SK-N-SH (cell line): Measurements from ENCODE around the gene NTM. TPM values are rescaled to one million over a fixed set of nuclear protein-coding genes. Genes with fewer than 3 reads are reported as not detected.

Source experiments
- CTCF ChIA-PET: fragments of 300-600, 350-600 bp; formaldehyde crosslinking; extraction: SDS; loops from one replicate; lab custom pipeline; 2021; lab: Yijun Ruan, JAX
- POLR2A ChIA-PET: fragments of 350-600 bp; sonication (Branson Sonifier 250); formaldehyde crosslinking; extraction: SDS; loops from one replicate; lab custom pipeline; 2020; ENCODE audit warnings: antibody characterized with exemption, inconsistent platforms; lab: Yijun Ruan, JAX
- DNase-seq: peaks from one replicate; pipeline ENCODE4 v3.0.0; 2012
- H2AFZ ChIP-seq: fragments of 200-600 bp; sonication (generic); 2 replicates; pipeline ENCODE4 v1.8.1; 2016; ENCODE audit warnings: antibody characterized with exemption, mild to moderate bottlenecking, low read depth
- H3F3A ChIP-seq: fragments of 200-600 bp; sonication (generic); replicated peaks from 2 replicates; pipeline ENCODE3; 2016; ENCODE audit warnings: antibody characterized with exemption, mild to moderate bottlenecking; ENCODE audit not compliant: insufficient read depth
- H3K27ac ChIP-seq, 2 experiments: fragments of 200-500 bp in 1 of 2; fragments of 200-600 bp in 1 of 2; sonication (Bioruptor generic) in 1 of 2; sonication (generic), shearing (Covaris generic) in 1 of 2; 2 replicates each; pipeline versions ENCODE4 v1.5.1 to v1.6.1; 2014 to 2016; ENCODE audit warnings: low read depth in 2 of 2, inconsistent platforms in 1 of 2, low read length in 1 of 2, mild to moderate bottlenecking in 1 of 2, mixed read lengths in 1 of 2
- H3K27me3 ChIP-seq: fragments of 200-600 bp; sonication (generic), shearing (Covaris generic); 2 replicates; pipeline ENCODE4 v1.6.1; 2016; ENCODE audit warnings: mixed run types; ENCODE audit not compliant: insufficient read depth
- H3K36me3 ChIP-seq, 2 experiments: fragments of 200-500 bp in 1 of 2; fragments of 200-600 bp in 1 of 2; sonication (Bioruptor generic) in 1 of 2; sonication (generic) in 1 of 2; replicated peaks in 1 of 2; 2 replicates each; pipeline versions ENCODE3 to v1.5.1; 2014 to 2016; ENCODE audit warnings: low read length in 1 of 2, mild to moderate bottlenecking in 1 of 2; ENCODE audit not compliant: insufficient read depth in 2 of 2, control insufficient read depth in 1 of 2
- H3K4me1 ChIP-seq, 2 experiments: fragments of 200-500 bp in 1 of 2; fragments of 200-600 bp in 1 of 2; sonication (Bioruptor generic) in 1 of 2; sonication (generic), shearing (Covaris generic) in 1 of 2; 2 replicates each; pipeline versions ENCODE4 v1.5.1 to v1.6.1; 2014 to 2016; ENCODE audit warnings: low read depth in 1 of 2, low read length in 1 of 2, mixed run types in 1 of 2; ENCODE audit not compliant: insufficient read depth in 2 of 2, control insufficient read depth in 1 of 2
- H3K4me2 ChIP-seq: fragments of 200-600 bp; sonication (generic), shearing (Covaris generic); 2 replicates; pipeline ENCODE4 v1.6.1; 2017; ENCODE audit warnings: mixed run types
- H3K4me3 ChIP-seq, 2 experiments: fragments of 200-500 bp in 1 of 2; fragments of 200-600 bp in 1 of 2; sonication (Bioruptor generic) in 1 of 2; sonication (generic), shearing (Covaris generic) in 1 of 2; 2 replicates each; pipeline versions ENCODE4 v1.5.1 to v1.8.1; 2014 to 2016; ENCODE audit warnings: low read depth in 2 of 2, inconsistent platforms in 1 of 2, low read length in 1 of 2, mild to moderate bottlenecking in 1 of 2, mixed read lengths in 1 of 2, moderate library complexity in 1 of 2
- H3K79me2 ChIP-seq: fragments of 200-600 bp; sonication (generic); 2 replicates; pipeline ENCODE4 v1.8.1; 2017; ENCODE audit warnings: mild to moderate bottlenecking; ENCODE audit not compliant: insufficient read depth
- H3K9ac ChIP-seq: fragments of 200-600 bp; sonication (generic); 2 replicates; pipeline ENCODE4 v1.6.1; 2017; ENCODE audit warnings: mixed run types
- H3K9me2 ChIP-seq: fragments of 200-600 bp; sonication (generic); 2 replicates; pipeline ENCODE4 v1.6.1; 2017; ENCODE audit warnings: mixed run types
- H3K9me3 ChIP-seq: fragments of 200-600 bp; sonication (generic); 2 replicates; pipeline ENCODE4 v1.6.1; 2017; ENCODE audit warnings: mixed run types, mild to moderate bottlenecking, moderate library complexity
- H4K20me1 ChIP-seq: fragments of 200-600 bp; sonication (generic); 2 replicates; pipeline ENCODE4 v1.6.1; 2017; ENCODE audit warnings: mild to moderate bottlenecking, mixed run types; ENCODE audit not compliant: insufficient read depth
- CTCF ChIP-seq: fragments of 200-600 bp; sonication (generic); IDR thresholded peaks from 2 replicates; pipeline ENCODE4 v1.6.1; 2017; ENCODE audit warnings: antibody characterized with exemption, mild to moderate bottlenecking, moderate library complexity
- EZH2phosphoT487 ChIP-seq: fragments of 200-600 bp; sonication (generic); IDR thresholded peaks from 2 replicates; pipeline ENCODE4 v1.6.1; 2017; ENCODE audit warnings: low read depth, mixed run types, mild to moderate bottlenecking, antibody characterized with exemption, moderate library complexity, borderline replicate concordance
- GABPA ChIP-seq: IDR thresholded peaks from 2 replicates; pipeline ENCODE4 v1.4.0; 2012; ENCODE audit warnings: low read depth, mild to moderate bottlenecking
- MAX ChIP-seq: IDR thresholded peaks from 2 replicates; pipeline ENCODE4 v1.4.0; 2012; ENCODE audit warnings: low read depth
- NFIC ChIP-seq: IDR thresholded peaks from 2 replicates; pipeline ENCODE4 v1.4.0; 2012; ENCODE audit warnings: borderline replicate concordance
- POLR2AphosphoS5 ChIP-seq: IDR thresholded peaks from 2 replicates; pipeline ENCODE4 v1.6.1; 2012; ENCODE audit warnings: low read depth, low read length
- RAD21 ChIP-seq: IDR thresholded peaks from 2 replicates; pipeline ENCODE4 v1.6.1; 2012; ENCODE audit warnings: mild to moderate bottlenecking, low read length
- RCOR1 ChIP-seq: fragments of 150-350 bp; IDR thresholded peaks from 2 replicates; pipeline ENCODE4 v1.6.1; 2017; ENCODE audit warnings: antibody characterized with exemption, low read length
- REST ChIP-seq: IDR thresholded peaks from 2 replicates; pipeline ENCODE4 v1.6.1; 2012; ENCODE audit warnings: mild to moderate bottlenecking, low read depth, low read length, moderate library complexity
- RFX5 ChIP-seq: IDR thresholded peaks from 2 replicates; pipeline ENCODE4 v1.6.1; 2012; ENCODE audit warnings: mild to moderate bottlenecking, improper control_type of control experiment, low read length
- SIN3A ChIP-seq: IDR thresholded peaks from 2 replicates; pipeline ENCODE4 v1.6.1; 2012; ENCODE audit warnings: low read depth, mild to moderate bottlenecking, low read length, moderate library complexity, borderline replicate concordance
- USF2 ChIP-seq: fragments of 150-350 bp; IDR thresholded peaks from 2 replicates; pipeline ENCODE4 v1.6.1; 2017; ENCODE audit warnings: antibody characterized with exemption, low read length, low read depth, borderline replicate concordance
- YY1 ChIP-seq: IDR thresholded peaks from 2 replicates; pipeline ENCODE4 v1.4.0; 2012; ENCODE audit warnings: low read depth, mild to moderate bottlenecking
- ZBTB33 ChIP-seq: IDR thresholded peaks from 2 replicates; pipeline ENCODE4 v1.4.0; 2012; ENCODE audit warnings: low read depth, borderline replicate concordance
- WGBS: methylation state at CpG from one replicate; pipeline ENCODE4 v1.1.6; 2017; ENCODE audit warnings: low lambda C conversion rate; 5-methylcytosine and 5-hydroxymethylcytosine counted together
- polyA plus RNA-seq, 3 experiments: library from polyadenylated mRNA; depleted of rRNA; stranded (reverse); fragments of >200 nt; gene quantifications; 2 replicates each; pipeline ENCODE4 v1.2.3, GENCODE V29; 2012

The NTM gene
- polyA plus RNA-seq, 1 of the 3 experiments (the other 2 are of a cell fraction): 20.0 TPM

- no peaks in the 10 kb centered on the region for H3F3A ChIP-seq
- no peaks in the 10 kb centered on the region for H3K9me2 ChIP-seq
- no peak overlapping the region for H3K27ac ChIP-seq
- TF ChIP-seq YY1 (no peak), POLR2AphosphoS5 (no peak), CTCF (no peak), ZBTB33 (no peak), SIN3A (no peak), USF2 (no peak), MAX (no peak), RFX5 (no peak), RAD21 (no peak), REST (no peak), EZH2phosphoT487 (no peak), RCOR1 (no peak), GABPA (no peak), NFIC (no peak)
- H3K4me3 ChIP-seq: no peak overlapping the region
- no peak overlapping the region for H2AFZ ChIP-seq
- DNase-seq: no peak
- ChIA-PET POLR2A (no interaction called here), CTCF (no interaction called here)
- no peaks in the 10 kb centered on the region for H3K36me3 ChIP-seq
- no peaks in the 10 kb centered on the region for H3K9me3 ChIP-seq
- H4K20me1 ChIP-seq: no peaks in the 10 kb centered on the region
- peaks cover 28% of the 10 kb centered on the region; the same call in 1 of the 2 replicates for H3K27me3 ChIP-seq
- WGBS: 57% methylated on average over 2 of the region's 2 CpGs
- H3K79me2 ChIP-seq: no peaks in the 10 kb centered on the region
- H3K4me2 ChIP-seq: no peak overlapping the region
- H3K4me1 ChIP-seq: no peaks in the 10 kb centered on the region; a peak in 1 of 4 replicates
- no peak overlapping the region for H3K9ac ChIP-seq
Measured at GRCh38 chr11:131807876-131808275, 437.5 kb downstream of the NTM start.
